K562 (cell line): ENCODE results near the gene SHISAL1. TPM values are rescaled to one million over a fixed set of nuclear protein-coding genes. Genes with fewer than 3 reads are reported as not detected.

Experiments used
- ATAC-seq: fragments of 200-7000 bp; cut with Tn5 transposase; 3 replicates; pipeline ENCODE4 v1.9.1; 2020; ENCODE audit warnings: moderate library complexity
- BruUV-seq: library from RNA; stranded (reverse); fragments of 400-500 nt; replicated peaks from 2 replicates; lab custom pipeline; 2021; lab: Mats Ljungman, UMichigan
- CTCF ChIA-PET: fragments of 300-600 bp; formaldehyde crosslinking; extraction: SDS; loops from one replicate; lab custom pipeline; 2021; ENCODE audit warnings: low intra/inter-chr PET ratio; lab: Yijun Ruan, JAX
- POLR2A ChIA-PET: fragments of 300-600, 350-650 bp; sonication (Branson Sonifier 250); formaldehyde crosslinking; extraction: SDS; loops from one replicate; lab custom pipeline; 2021; ENCODE audit warnings: antibody characterized with exemption, inconsistent platforms; lab: Yijun Ruan, JAX
- DNase-seq, 4 experiments: peaks; one replicate each; pipeline versions ENCODE4 v3.0.0 to v3.0.0-alpha.2; 2011 to 2018; ENCODE audit warnings: low spot score in 3 of 4, mixed read lengths in 3 of 4; ENCODE audit errors: extremely low read depth in 1 of 4
- FAIRE-seq: peaks from 2 replicates; lab custom pipeline; 2011; peaks lifted over from hg19 to GRCh38; lab: Jason Lieb, UNC
- H2AFZ ChIP-seq: 2 replicates; pipeline ENCODE4 v1.6.0; 2011; ENCODE audit warnings: low read depth, low read length, control low read depth, inconsistent platforms
- H3K27ac ChIP-seq: fragments of 200-600 bp; 3 replicates; pipeline ENCODE4 v1.8.0; 2011; ENCODE audit warnings: low read depth, mild to moderate bottlenecking, control low read depth, inconsistent platforms, low read length, moderate library complexity, mixed read lengths; ENCODE audit errors: extremely low read depth
- H3K27me3 ChIP-seq, 2 experiments: fragments of 300-600 bp in 1 of 2; 2 replicates in 1 of 2; 3 replicates in 1 of 2; pipeline versions ENCODE4 v1.6.0 to v1.8.0; 2011; ENCODE audit warnings: inconsistent platforms in 2 of 2, low read length in 2 of 2, mild to moderate bottlenecking in 1 of 2, mixed read lengths in 1 of 2, moderate library complexity in 1 of 2; ENCODE audit not compliant: control insufficient read depth in 2 of 2, insufficient read depth in 2 of 2
- H3K36me3 ChIP-seq: fragments of 300-600 bp; 3 replicates; pipeline ENCODE4 v1.8.0; 2011; ENCODE audit warnings: mild to moderate bottlenecking, low read length, inconsistent platforms; ENCODE audit not compliant: control insufficient read depth, insufficient read depth
- H3K4me1 ChIP-seq, 2 experiments: fragments of 200-600 bp in 1 of 2; replicated peaks in 1 of 2; 2 replicates in 1 of 2; 3 replicates in 1 of 2; pipeline versions ENCODE4 v1.5.1 to v1.8.0; 2011; ENCODE audit warnings: inconsistent platforms in 2 of 2, low read length in 2 of 2, mild to moderate bottlenecking in 1 of 2, mixed read lengths in 1 of 2, moderate library complexity in 1 of 2; ENCODE audit not compliant: control insufficient read depth in 2 of 2, insufficient read depth in 2 of 2
- H3K4me2 ChIP-seq: 2 replicates; pipeline ENCODE4 v1.6.1; 2011; ENCODE audit warnings: low read length, control low read depth, inconsistent platforms, mixed read lengths; ENCODE audit not compliant: insufficient read depth
- H3K4me3 ChIP-seq: fragments of 200-600 bp; sonication (generic), shearing (Covaris generic); 2 replicates; pipeline ENCODE4 v1.5.1; 2016; ENCODE audit warnings: control low read depth, inconsistent platforms
- H3K79me2 ChIP-seq: fragments of 200-600 bp; 3 replicates; pipeline ENCODE4 v1.8.0; 2011; ENCODE audit warnings: low read length, inconsistent platforms; ENCODE audit not compliant: control insufficient read depth, insufficient read depth
- H3K9ac ChIP-seq, 2 experiments: 2 replicates each; pipeline versions ENCODE4 v1.6.0 to v1.6.1; 2011; ENCODE audit warnings: low read depth in 2 of 2, low read length in 2 of 2, control low read depth in 1 of 2, inconsistent platforms in 1 of 2, mild to moderate bottlenecking in 1 of 2, mixed read lengths in 1 of 2; ENCODE audit not compliant: insufficient read depth in 1 of 2
- H3K9me1 ChIP-seq: one replicate; pipeline ENCODE4 v1.6.0; 2011; ENCODE audit warnings: inconsistent platforms, mild to moderate bottlenecking, low read length, moderate library complexity; ENCODE audit not compliant: control insufficient read depth, insufficient read depth
- H3K9me3 ChIP-seq: replicated peaks from 2 replicates; pipeline ENCODE4 v1.5.1; 2011; ENCODE audit warnings: low read depth, low read length, inconsistent platforms; ENCODE audit not compliant: control insufficient read depth, insufficient read depth
- H4K20me1 ChIP-seq: replicated peaks from 2 replicates; pipeline ENCODE4 v1.6.1; 2011; ENCODE audit warnings: low read length, inconsistent platforms, mixed read lengths; ENCODE audit not compliant: control insufficient read depth, insufficient read depth
- GTF2F1 ChIP-seq: IDR thresholded peaks from 2 replicates; pipeline ENCODE4 v1.6.1; 2011; ENCODE audit warnings: low read depth, low read length, improper control_type of control experiment
- NFYB ChIP-seq: IDR thresholded peaks from 2 replicates; pipeline ENCODE4 v1.6.1; 2011; ENCODE audit warnings: mild to moderate bottlenecking, moderate library complexity; ENCODE audit not compliant: insufficient read length; ENCODE audit errors: extremely low read depth
- RAD51 ChIP-seq: fragments of 450-650 bp; IDR thresholded peaks from 2 replicates; pipeline ENCODE4 v1.7.1; 2016; ENCODE audit warnings: low read depth, mild to moderate bottlenecking, borderline replicate concordance
- SIRT6 ChIP-seq: IDR thresholded peaks from one replicate; pipeline ENCODE4 v1.6.1; 2012; ENCODE audit warnings: low read depth, mild to moderate bottlenecking, control low read depth, inconsistent platforms, low read length, moderate library complexity
- SMARCB1 ChIP-seq: IDR thresholded peaks from 2 replicates; pipeline ENCODE4 v1.6.1; 2011; ENCODE audit warnings: improper control_type of control experiment, low read depth; ENCODE audit not compliant: insufficient read length
- ZC3H8 ChIP-seq: fragments of 450-650 bp; IDR thresholded peaks from 2 replicates; pipeline ENCODE4 v1.6.1; 2017
- ZKSCAN1 ChIP-seq: fragments of 150-350 bp; IDR thresholded peaks from 2 replicates; pipeline ENCODE4 v1.6.1; 2016; ENCODE audit warnings: low read depth, low read length
- ZNF316 ChIP-seq: fragments of 450-650 bp; IDR thresholded peaks from 2 replicates; pipeline ENCODE4 v1.6.1; 2016
- WGBS: fragments of 100-300 bp; shearing (Covaris generic); methylation state at CpG from one replicate; pipeline ENCODE4 v1.1.6; 2016; ENCODE audit warnings: low coverage, mixed read lengths; ENCODE audit not compliant: insufficient coverage; ENCODE audit errors: missing lambda C conversion rate; 5-methylcytosine and 5-hydroxymethylcytosine counted together
- in situ Hi-C: fragments of 300-500 bp; cut with MboI; formaldehyde crosslinking; loops from 4 replicates; pipeline ENCODE4 v1.15.0; 2018; ENCODE audit warnings: inconsistent platforms, mixed read lengths
- intact Hi-C: fragments of 100-400 bp; cut with micrococcal nuclease; formaldehyde crosslinking; loops from 2 replicates; pipeline ENCODE4 v1.14.2; 2022
- polyA plus RNA-seq, 8 experiments: library from polyadenylated mRNA; depleted of rRNA in 4 of 8; stranded (reverse) in 5 of 8; unstranded in 3 of 8; fragments of >200 nt; fragmentation: Nextera tagmentation in 2 of 8; fragmentation: Illumina TruSeq in 1 of 8; extraction: Ambion mirVana in 2 of 8; extraction: Trizol in 1 of 8; gene quantifications; 2 replicates each; pipeline versions ENCODE4 v1.2.1 to v1.2.3, GENCODE V29; 2011 to 2014; ENCODE audit warnings: inconsistent platforms in 1 of 8, missing spikeins in 1 of 8
- total RNA-seq, 7 experiments: library from RNA; depleted of rRNA in 6 of 7; stranded (reverse); fragments of >200 nt in 6 of 7; fragmentation: Illumina TruSeq in 2 of 7; extraction: Trizol in 2 of 7; gene quantifications; 2 replicates each; pipeline versions ENCODE4 v1.2.1 to v1.2.3, GENCODE V29; 2011 to 2021; ENCODE audit warnings: low replicate concordance in 1 of 7
- TF ChIP-seq, protein P1 (sequence below): fragments of 250-450 bp; sonication (Bioruptor Pico); IDR thresholded peaks from 2 replicates; pipeline ENCODE4 v1.4.0; 2020; ENCODE audit warnings: mild to moderate bottlenecking, moderate library complexity, borderline replicate concordance
- TF ChIP-seq, protein P2 (sequence below): sonication (generic); formaldehyde crosslinking; IDR thresholded peaks from 2 replicates; pipeline ENCODE4 v1.5.0; 2020; ENCODE audit warnings: missing genetic modification reagents
- TF ChIP-seq, protein P3 (sequence below): IDR thresholded peaks from 2 replicates; pipeline ENCODE4 v1.6.1; 2014; ENCODE audit warnings: antibody characterized with exemption
- TF ChIP-seq, protein P4 (sequence below): sonication (generic); formaldehyde crosslinking; IDR thresholded peaks from 2 replicates; pipeline ENCODE4 v1.9.0; 2022; ENCODE audit warnings: mild to moderate bottlenecking, missing genetic modification reagents
- TF ChIP-seq, protein P5 (sequence below): sonication (generic); formaldehyde crosslinking; IDR thresholded peaks from 2 replicates; pipeline ENCODE4 v1.8.1; 2023; ENCODE audit warnings: mild to moderate bottlenecking, missing genetic modification reagents

SHISAL1 gene
- total and polyA plus RNA-seq, 9 of the 15 experiments (the other 6 are each of a cell fraction or from before 2014, with no cell fraction given), result not detected

DNA sequence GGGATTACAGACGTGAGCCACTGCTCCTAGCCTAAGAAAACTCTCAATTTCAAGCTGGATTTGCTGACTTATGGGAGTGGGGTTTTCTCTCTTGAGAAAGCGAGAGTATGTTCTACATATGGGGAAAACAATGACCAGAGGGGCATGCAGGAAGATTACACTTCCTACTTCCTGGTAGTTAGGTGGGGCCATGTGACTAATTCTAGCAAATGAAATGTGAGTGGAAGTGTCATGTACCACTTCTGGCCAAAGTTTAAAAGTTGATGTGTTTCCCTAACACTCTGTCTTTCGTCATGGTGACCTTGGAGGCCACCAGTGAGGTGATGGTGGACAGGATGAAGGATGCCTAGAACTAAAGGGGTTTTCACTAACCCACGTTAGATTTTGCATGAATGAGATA is 81.5 kb downstream of the SHISAL1 start:
- POLR2A ChIA-PET, result interaction anchor here (1.3 kb wide), 1 partner anchor 10 kb away, joined by 3 read pairs; no protein-coding TSS in a partner anchor
- H3K27me3 ChIP-seq, result no peaks in the 10 kb centered on the region
- 4% methylated on average over 4 of the region's 4 CpGs for WGBS

More for the DNA sequence above, 81.5 kb downstream of the SHISAL1 start:
- no peaks in the 10 kb centered on the region for H3K36me3 ChIP-seq
- no peaks in the 10 kb centered on the region for H3K4me1 ChIP-seq
- no peaks in the 10 kb centered on the region for H3K9me3 ChIP-seq
- intact Hi-C loops (no loop called here), in situ Hi-C loops (no loop called here)
- no peak overlapping the region for H3K9ac ChIP-seq
- FAIRE-seq, result no peak
- no peaks in the 10 kb centered on the region for H4K20me1 ChIP-seq
- H3K9me1 ChIP-seq, result no peaks in the 10 kb centered on the region
- no peak for ATAC-seq
- TF ChIP-seq ZNF316, result no peak
- peak; percentile 54 for TF ChIP-seq NFYB
- no peak for TF ChIP-seq ZC3H8
- TF ChIP-seq SMARCB1, result no peak
- TF ChIP-seq, protein P1, sequence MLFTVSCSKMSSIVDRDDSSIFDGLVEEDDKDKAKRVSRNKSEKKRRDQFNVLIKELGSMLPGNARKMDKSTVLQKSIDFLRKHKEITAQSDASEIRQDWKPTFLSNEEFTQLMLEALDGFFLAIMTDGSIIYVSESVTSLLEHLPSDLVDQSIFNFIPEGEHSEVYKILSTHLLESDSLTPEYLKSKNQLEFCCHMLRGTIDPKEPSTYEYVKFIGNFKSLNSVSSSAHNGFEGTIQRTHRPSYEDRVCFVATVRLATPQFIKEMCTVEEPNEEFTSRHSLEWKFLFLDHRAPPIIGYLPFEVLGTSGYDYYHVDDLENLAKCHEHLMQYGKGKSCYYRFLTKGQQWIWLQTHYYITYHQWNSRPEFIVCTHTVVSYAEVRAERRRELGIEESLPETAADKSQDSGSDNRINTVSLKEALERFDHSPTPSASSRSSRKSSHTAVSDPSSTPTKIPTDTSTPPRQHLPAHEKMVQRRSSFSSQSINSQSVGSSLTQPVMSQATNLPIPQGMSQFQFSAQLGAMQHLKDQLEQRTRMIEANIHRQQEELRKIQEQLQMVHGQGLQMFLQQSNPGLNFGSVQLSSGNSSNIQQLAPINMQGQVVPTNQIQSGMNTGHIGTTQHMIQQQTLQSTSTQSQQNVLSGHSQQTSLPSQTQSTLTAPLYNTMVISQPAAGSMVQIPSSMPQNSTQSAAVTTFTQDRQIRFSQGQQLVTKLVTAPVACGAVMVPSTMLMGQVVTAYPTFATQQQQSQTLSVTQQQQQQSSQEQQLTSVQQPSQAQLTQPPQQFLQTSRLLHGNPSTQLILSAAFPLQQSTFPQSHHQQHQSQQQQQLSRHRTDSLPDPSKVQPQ (CRISPR knock-in tag), result no peak
- TF ChIP-seq, protein P2, sequence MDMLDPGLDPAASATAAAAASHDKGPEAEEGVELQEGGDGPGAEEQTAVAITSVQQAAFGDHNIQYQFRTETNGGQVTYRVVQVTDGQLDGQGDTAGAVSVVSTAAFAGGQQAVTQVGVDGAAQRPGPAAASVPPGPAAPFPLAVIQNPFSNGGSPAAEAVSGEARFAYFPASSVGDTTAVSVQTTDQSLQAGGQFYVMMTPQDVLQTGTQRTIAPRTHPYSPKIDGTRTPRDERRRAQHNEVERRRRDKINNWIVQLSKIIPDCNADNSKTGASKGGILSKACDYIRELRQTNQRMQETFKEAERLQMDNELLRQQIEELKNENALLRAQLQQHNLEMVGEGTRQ (CRISPR knock-in tag), result peak; percentile 67
- TF ChIP-seq, protein P3, sequence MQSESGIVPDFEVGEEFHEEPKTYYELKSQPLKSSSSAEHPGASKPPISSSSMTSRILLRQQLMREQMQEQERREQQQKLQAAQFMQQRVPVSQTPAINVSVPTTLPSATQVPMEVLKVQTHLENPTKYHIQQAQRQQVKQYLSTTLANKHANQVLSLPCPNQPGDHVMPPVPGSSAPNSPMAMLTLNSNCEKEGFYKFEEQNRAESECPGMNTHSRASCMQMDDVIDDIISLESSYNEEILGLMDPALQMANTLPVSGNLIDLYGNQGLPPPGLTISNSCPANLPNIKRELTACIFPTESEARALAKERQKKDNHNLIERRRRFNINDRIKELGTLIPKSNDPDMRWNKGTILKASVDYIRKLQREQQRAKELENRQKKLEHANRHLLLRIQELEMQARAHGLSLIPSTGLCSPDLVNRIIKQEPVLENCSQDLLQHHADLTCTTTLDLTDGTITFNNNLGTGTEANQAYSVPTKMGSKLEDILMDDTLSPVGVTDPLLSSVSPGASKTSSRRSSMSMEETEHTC, result no peak
- no peak for TF ChIP-seq ZKSCAN1
- TF ChIP-seq, protein P4, sequence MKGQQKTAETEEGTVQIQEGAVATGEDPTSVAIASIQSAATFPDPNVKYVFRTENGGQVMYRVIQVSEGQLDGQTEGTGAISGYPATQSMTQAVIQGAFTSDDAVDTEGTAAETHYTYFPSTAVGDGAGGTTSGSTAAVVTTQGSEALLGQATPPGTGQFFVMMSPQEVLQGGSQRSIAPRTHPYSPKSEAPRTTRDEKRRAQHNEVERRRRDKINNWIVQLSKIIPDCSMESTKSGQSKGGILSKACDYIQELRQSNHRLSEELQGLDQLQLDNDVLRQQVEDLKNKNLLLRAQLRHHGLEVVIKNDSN (CRISPR knock-in tag), result peak; percentile 56
- TF ChIP-seq, protein P5, sequence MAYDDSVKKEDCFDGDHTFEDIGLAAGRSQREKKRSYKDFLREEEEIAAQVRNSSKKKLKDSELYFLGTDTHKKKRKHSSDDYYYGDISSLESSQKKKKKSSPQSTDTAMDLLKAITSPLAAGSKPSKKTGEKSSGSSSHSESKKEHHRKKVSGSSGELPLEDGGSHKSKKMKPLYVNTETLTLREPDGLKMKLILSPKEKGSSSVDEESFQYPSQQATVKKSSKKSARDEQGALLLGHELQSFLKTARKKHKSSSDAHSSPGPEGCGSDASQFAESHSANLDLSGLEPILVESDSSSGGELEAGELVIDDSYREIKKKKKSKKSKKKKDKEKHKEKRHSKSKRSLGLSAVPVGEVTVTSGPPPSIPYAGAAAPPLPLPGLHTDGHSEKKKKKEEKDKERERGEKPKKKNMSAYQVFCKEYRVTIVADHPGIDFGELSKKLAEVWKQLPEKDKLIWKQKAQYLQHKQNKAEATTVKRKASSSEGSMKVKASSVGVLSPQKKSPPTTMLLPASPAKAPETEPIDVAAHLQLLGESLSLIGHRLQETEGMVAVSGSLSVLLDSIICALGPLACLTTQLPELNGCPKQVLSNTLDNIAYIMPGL (CRISPR knock-in tag), result no peak
- TF ChIP-seq SIRT6, result no peak
- peak; percentile 40; the same call in 1 of the 2 replicates for TF ChIP-seq RAD51
- TF ChIP-seq GTF2F1, result no peak
- no peak overlapping the region for H3K4me2 ChIP-seq
- BruUV-seq, result no TSS peak
- H2AFZ ChIP-seq, result no peak overlapping the region
- no peak for DNase-seq
- H3K79me2 ChIP-seq, result no peaks in the 10 kb centered on the region
- no peak overlapping the region for H3K27ac ChIP-seq
- CTCF ChIA-PET, result no interaction called here
- H3K4me3 ChIP-seq, result no peak overlapping the region
